Measurements from ENCODE around the gene NELL1.

The NELL1 gene

DNA sequence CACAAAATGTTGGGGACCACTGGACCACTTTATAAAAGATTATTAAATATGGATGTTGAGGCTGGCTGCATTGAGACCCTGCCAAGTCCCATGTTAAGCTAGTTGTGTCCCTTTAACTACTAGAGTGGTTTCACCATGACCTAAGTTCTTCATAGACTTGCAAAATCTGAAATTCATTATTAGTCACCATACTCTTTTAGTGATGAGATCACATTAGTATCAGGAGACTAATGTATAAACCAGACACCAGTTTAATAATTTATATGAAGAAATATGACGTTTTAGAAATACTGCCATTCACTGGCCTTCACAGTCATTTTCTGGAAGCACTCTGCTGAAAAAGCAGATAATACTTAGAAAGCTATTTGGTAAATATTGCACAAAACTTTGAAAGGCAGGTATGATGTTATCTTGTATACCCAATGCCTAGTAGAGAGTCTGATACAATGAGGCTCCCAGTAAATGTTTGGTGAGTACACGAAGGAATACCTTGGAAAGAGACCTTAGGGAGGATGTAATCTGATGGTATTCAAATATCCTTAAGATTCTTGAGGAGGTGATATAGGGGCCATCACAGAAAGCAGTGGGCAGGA is 795.3 kb downstream of the NELL1 start:
- no peak for TF ChIP-seq CTCF (IDR thresholded peaks at IDR 0.05; ENCODE audit: low read depth, low read length, missing control alignments)
- Histone ChIP-seq H3K36me3 (replicated peaks) (no peaks in the 10 kb centered on the region), H3K4me3 (ENCODE audit: low read depth, low read length) (no peak overlapping the region), H3K27me3 (replicated peaks) (no peaks in the 10 kb centered on the region), H3K27ac (no peak overlapping the region)
- in situ Hi-C loops (cut with HindIII; ENCODE audit: low pct_ligation_motif_present, low sequenced_read_pairs) = no loop called here
- DNase-seq = no peak

- no peaks in the 10 kb centered on the region for H3K27me3 ChIP-seq (replicated peaks)
- in situ Hi-C loops (cut with HindIII; ENCODE audit: low pct_ligation_motif_present, low sequenced_read_pairs) = no loop called here
- no peak overlapping the region for H3K27ac ChIP-seq
- TF ChIP-seq CTCF (IDR thresholded peaks at IDR 0.05; ENCODE audit: low read depth, low read length, missing control alignments) = no peak
- no peaks in the 10 kb centered on the region for H3K36me3 ChIP-seq (replicated peaks)
- DNase-seq = no peak
- H3K4me3 ChIP-seq (ENCODE audit: low read depth, low read length) = no peak overlapping the region
Observed at GRCh38 chr11:21465203-21465602, 795.8 kb downstream of the NELL1 start.

- H3K4me3 ChIP-seq (ENCODE audit: low read depth, low read length) = no peak overlapping the region
- no peak overlapping the region for H3K27ac ChIP-seq
- no peaks in the 10 kb centered on the region for H3K36me3 ChIP-seq (replicated peaks)
- in situ Hi-C loops (cut with HindIII; ENCODE audit: low pct_ligation_motif_present, low sequenced_read_pairs) = no loop called here
- TF ChIP-seq CTCF (IDR thresholded peaks at IDR 0.05; ENCODE audit: low read depth, low read length, missing control alignments) = no peak
- no peaks in the 10 kb centered on the region for H3K27me3 ChIP-seq (replicated peaks)
- DNase-seq = no peak
Observed at GRCh38 chr11:21465920-21466319, 796.5 kb downstream of the NELL1 start.

GRCh38 chr11:21470521-21470920 is 801.1 kb downstream of the NELL1 start:
- in situ Hi-C loops (cut with HindIII; ENCODE audit: low pct_ligation_motif_present, low sequenced_read_pairs) = no loop called here
- no peak for DNase-seq
- no peak for TF ChIP-seq CTCF (IDR thresholded peaks at IDR 0.05; ENCODE audit: low read depth, low read length, missing control alignments)

DNA sequence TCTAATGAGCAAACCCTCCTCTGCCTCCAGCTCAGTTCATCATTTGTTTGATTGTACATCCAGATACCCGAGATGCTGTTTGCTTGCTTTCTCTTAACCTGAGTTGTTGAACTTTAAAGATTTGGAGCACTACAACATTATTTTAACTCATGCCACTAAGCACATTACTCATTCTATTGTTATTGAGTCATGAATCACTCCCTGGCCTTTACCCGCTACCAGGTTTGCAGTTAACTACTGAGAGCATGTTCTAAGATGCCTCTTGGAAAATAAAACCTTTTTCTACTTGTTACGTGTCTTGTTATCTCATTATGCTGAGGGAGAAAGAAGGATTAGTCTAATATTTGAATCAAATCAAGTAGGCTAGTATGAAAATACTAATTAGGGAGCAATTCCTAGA is 802.9 kb downstream of the NELL1 start:
- no peak overlapping the region for H3K4me3 ChIP-seq (ENCODE audit: low read depth, low read length)
- no peak for DNase-seq
- TF ChIP-seq CTCF (IDR thresholded peaks at IDR 0.05; ENCODE audit: low read depth, low read length, missing control alignments) = no peak
- H3K36me3 ChIP-seq (replicated peaks) = no peaks in the 10 kb centered on the region
- no peak overlapping the region for H3K27ac ChIP-seq
- in situ Hi-C loops (cut with HindIII; ENCODE audit: low pct_ligation_motif_present, low sequenced_read_pairs) = no loop called here
- no peaks in the 10 kb centered on the region for H3K27me3 ChIP-seq (replicated peaks)

More at GRCh38 chr11:21470521-21470920, 801.1 kb downstream of the NELL1 start:
- Histone ChIP-seq H3K36me3 (replicated peaks) (no peaks in the 10 kb centered on the region), H3K4me3 (ENCODE audit: low read depth, low read length) (no peak overlapping the region), H3K27ac (no peak overlapping the region), H3K27me3 (replicated peaks) (no peaks in the 10 kb centered on the region)

DNA sequence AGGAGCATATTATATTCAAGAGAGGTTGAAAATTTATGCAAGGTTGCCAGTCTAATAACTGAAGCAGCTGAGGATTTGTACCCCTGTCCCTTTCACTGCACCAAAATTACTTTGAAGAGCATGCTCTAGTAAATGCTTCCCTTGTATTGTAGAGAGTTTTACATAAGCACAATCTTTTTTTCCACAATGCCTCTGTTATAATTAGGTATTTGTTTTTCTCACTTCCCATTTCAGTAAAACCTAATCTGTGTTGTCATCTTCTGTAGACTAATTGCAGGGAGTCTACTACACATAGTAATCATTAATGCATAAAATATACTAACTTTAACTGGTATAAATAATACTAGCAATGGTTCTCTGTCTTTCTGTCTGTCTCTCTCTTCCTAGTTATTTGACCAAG is 805.1 kb downstream of the NELL1 start:
- no peak for DNase-seq
- H3K4me3 ChIP-seq (ENCODE audit: low read depth, low read length) = no peak overlapping the region
- H3K27me3 ChIP-seq (replicated peaks) = no peaks in the 10 kb centered on the region
- no peak for TF ChIP-seq CTCF (IDR thresholded peaks at IDR 0.05; ENCODE audit: low read depth, low read length, missing control alignments)
- in situ Hi-C loops (cut with HindIII; ENCODE audit: low pct_ligation_motif_present, low sequenced_read_pairs) = no loop called here
- H3K36me3 ChIP-seq (replicated peaks) = no peaks in the 10 kb centered on the region
- no peak overlapping the region for H3K27ac ChIP-seq

Data from brain microvascular endothelial cell (primary cell).